SK-MEL-5 (cell line): Measurements from ENCODE around the gene RPL28. TPM values are rescaled to one million over a fixed set of nuclear protein-coding genes. Genes with fewer than 3 reads are reported as not detected.
"Not testable (repeated sequence)": the region's sequence is repeated elsewhere in the genome, so short reads cannot be mapped to it uniquely, and the experiment has no call there.

Experiments
- DNase-seq: peaks from one replicate; pipeline ENCODE4 v3.0.0-alpha.2; 2016; ENCODE audit warnings: low read depth, low spot score
- in situ Hi-C: cut with HindIII; loops from 2 replicates; pipeline ENCODE4 v1.10.0; 2016; ENCODE audit warnings: low sequenced_read_pairs, high pct_unique_total_duplicates, low pct_unique_long_range_greater_than_20kb
- total RNA-seq: library from RNA; depleted of rRNA; stranded (reverse); fragments of >200 nt; shearing (Covaris generic); gene quantifications from 2 replicates; pipeline ENCODE4 v1.2.3, GENCODE V29; 2014

RPL28 gene
- total RNA-seq, 1 experiment from 2014 or later = 394 TPM

DNA sequence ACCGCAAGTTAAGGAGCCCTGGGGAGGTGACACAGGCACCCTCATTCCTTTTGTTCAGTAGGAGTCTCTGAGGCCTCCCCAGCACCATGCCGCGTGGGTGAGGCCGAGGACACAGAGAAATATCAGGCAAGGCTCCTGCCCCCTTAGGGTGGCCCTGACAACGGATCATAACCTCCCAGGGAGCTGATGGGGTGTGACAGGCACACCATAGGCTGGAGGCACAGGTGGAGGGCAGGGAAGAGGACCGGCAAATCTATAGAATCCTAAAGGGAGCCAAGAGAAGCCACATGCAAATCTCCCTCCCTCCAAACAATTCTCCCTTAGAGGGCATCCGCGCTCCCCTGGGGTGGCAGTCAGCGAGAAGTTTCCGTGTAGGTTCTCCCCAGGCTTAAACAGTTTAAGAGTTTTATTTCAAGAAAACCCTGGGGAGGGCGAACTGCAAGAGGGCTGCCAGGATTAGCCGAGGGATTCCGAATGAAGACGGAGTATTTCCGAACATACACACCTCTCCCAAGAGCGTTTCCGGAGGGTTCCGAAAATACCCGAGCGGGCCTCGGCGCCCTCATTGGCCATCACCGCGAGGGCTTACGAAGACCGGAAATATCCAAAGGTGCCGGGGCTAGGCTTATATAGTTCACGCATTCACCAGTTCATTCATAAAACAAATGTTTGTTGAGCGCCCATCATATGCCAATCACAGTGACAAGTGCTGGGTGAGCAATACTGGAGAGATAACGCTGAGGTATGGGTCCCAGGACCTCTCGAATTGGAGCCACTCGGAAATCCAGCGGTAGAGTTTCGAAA lies 610 bp upstream of the RPL28 start:
- peak; percentile 95 for DNase-seq
- in situ Hi-C loops = no loop called here

DNA sequence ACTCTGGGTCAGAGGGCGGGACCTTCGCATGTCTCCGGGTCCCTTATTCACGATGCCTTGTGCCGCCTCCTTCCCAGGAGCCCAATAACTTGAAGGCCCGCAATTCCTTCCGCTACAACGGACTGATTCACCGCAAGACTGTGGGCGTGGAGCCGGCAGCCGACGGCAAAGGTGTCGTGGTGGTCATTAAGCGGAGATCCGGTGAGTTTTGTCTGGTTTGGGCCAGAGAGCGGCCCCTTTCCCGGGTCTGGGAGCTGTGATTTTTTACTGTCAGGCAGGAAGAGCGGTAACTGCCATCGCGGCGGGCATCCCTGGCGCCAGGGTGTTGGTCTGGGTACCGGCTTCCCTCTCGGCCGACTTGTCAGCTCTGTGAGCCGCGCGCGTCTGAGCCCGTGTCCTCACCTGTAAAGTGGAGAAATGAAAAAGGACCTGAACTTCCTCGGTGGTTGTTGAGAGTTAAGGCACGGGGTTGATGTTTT lies 800 bp downstream of the RPL28 start:
- in situ Hi-C loops = no loop called here
- DNase-seq = no peak

DNA sequence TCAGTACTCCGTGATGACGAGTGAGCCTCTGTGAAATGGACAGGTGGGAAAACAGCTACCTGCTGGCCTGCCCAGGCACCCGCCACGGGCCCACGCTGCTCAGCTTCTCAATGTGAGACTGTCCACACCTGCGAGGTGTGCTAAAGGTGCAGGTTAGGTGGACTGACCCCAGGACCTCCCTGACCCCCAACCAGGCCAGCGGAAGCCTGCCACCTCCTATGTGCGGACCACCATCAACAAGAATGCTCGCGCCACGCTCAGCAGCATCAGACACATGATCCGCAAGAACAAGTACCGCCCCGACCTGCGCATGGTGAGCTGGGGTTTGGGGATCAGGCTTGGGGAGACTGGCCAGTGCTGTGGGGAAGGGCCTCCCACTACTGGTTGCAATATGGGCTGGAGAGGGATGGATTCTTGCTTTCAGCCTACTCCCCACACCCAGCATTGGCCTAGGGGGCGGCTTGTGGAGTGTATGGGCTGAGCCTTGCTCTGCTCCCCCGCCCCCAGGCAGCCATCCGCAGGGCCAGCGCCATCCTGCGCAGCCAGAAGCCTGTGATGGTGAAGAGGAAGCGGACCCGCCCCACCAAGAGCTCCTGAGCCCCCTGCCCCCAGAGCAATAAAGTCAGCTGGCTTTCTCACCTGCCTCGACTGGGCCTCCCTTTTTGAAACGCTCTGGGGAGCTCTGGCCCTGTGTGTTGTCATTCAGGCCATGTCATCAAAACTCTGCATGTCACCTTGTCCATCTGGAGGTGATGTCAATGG lies 2.2 kb downstream of the RPL28 start:
- in situ Hi-C loops = no loop called here
- no peak for DNase-seq

DNA sequence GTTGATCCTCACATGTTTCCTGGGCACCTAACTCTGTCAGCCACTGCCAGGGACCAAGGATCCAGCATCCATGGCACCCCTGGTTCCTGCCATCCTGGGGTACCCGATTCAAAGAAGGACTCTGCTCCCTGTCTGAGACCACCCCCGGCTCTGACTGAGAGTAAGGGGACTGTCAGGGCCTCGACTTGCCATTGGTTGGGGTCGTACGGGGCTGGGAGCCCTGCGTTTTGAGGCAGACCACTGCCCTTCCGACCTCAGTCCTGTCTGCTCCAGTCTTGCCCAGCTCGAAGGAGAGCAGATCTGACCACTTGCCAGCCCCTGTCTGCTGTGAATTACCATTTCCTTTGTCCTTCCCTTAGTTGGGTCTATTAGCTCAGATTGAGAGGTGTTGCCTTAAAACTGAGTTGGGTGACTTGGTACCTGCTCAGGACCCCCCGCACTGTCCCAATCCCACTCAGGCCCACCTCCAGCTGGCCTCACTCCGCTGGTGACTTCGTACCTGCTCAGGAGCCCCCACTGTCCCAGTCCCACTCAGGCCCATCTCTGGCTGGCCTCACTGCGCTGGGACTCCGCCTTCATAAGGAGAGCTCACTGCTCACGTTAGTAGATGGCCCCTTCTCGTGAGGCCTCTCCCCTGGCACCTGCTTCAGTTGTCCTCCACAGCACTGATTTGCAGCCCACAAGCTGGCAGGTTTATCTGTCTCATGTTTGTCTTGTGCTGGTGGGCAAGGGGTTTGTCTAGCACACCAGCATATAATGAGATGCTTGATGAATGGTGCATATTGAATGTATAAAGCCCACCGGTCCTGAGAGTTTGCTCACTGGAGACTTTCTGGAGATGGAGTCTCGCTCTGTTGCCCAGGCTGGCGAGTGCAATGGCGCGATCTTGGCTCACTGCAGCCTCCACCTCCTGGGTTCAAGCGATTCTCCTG lies 3.9 kb downstream of the RPL28 start:
- in situ Hi-C loops = no loop called here
- DNase-seq = no peak

DNA sequence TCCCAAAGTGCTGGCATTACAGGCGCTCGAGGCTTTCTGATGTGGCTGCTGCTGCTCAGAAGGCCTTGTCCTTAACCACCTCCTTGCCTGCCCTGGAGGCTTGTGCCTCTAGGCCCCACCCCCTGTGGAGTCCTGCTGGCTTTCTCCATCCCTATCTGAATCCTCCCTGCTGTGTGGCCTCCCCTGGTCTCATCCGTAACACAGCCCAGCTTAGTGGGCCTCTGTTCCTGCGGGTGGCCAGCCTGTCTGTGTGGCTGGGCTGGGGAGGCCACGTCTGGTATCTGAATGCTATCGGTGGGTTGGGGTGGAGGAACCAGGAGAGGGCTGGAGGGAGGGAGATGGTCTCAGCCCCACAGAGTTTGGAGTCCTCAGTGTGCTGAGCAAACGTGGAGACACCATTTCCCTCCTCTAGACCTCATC lies 4.7 kb downstream of the RPL28 start:
- DNase-seq = no peak
- in situ Hi-C loops = no loop called here

DNA sequence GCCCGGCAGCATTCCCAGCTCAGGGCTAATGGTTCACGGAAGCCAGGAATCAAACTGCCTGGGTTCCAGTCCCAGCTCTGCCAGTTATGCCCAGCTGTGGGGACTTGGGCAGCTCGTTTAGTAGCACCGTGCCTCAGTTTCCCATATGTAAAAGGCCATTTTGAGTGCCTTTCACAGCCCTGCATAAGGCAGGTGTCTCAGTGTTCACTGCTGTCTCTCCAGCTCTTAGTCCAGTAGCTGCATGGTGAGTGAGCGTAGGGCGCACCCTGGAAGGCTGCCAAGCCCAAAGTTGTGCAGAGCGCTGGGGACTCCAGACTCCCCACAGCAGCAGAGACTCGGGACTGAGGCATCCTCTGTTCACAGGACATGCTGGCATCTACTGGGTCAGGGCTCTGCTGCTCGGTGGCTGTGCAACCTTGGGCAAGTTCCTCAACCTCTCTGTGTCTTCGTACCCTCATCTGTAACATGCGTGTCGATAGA lies 5.5 kb downstream of the RPL28 start:
- in situ Hi-C loops = no loop called here
- no peak for DNase-seq

DNA sequence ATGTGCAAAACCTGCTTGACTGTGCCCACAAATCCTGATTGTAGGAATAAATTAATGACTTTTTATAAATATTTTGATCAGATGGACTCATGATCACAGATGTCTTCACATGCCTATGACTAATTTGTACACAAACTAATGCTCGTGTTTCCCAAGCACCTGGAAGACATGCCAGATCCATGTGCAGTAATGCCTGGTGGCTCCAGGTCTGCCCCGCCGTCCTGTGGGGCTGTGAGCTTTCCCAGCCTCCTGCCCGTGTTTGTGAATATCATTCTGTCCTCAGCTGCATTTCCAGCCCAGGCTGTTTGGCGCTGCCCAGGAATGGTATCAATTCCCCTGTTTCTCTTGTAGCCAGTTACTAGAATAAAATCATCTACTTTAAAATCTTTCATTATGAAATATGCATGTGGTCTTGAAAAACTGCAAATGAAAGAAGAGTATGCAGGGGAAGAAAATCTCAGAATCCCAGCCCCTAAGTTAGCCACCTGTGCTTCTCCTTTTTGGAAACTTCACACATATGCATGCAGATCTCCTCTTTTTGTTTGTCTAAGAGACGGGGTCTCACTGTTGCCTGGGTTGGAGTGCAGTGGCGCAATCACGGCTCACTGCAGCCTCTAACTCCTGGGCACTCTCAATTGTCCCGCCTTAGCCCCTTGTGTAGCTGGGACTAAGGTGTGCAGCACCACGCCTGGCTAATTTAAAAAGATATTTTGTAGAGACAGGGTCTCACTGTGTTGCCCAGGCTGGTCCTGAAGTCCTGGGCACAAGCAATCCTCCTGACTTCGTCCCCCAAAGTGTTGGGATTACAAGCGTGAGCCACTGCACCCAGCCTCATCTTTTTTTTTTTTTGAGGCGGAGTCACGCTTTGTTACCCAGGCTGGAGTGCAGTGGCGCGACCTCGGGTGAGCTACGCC lies 6.2 kb downstream of the RPL28 start:
- in situ Hi-C loops = no loop called here
- DNase-seq = no peak

DNA sequence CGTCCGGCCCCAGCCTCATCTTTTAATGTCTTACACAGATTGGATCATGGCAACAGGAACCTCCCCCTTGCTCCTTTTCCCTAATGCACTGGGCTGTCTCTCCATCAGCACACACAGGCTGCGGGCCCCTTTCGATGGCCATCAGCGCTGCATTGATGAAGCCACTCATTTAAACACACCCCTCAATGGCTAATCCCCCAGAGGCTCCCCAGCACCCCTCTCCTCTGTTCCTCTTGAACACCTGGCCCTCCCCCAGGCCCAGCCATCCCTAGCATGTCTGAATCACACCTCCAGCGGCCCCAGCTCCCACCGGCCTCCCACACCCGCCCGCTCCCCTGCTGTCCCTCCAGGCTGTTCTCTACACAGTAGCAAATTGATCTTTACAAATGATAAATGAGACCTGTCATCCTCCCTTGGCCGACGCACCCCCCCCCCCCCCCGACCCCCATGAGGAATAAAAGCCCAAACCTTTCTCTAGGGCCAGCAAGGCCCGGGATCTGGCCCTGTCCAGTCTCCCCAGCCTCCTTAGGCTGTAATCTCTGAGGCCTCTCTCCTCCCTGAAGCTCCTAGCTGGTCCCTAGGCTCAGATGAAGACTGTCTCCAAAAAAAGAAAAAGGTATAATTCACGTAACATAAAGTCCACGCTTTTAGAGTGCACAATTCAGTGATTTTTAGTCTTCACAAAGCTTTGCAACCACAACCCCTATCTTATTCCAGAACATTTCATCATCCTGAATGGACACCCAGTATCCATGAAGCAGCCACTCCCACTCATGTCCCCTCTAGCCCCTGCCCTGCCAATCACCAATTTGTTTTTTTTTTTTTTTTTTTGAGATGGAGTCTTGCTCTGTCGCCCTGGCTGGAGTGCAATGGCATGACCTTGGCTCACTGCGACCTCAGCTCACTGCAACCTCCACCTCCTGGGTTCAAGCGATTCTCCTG lies 7.4 kb downstream of the RPL28 start:
- DNase-seq = no peak
- in situ Hi-C loops = no loop called here

DNA sequence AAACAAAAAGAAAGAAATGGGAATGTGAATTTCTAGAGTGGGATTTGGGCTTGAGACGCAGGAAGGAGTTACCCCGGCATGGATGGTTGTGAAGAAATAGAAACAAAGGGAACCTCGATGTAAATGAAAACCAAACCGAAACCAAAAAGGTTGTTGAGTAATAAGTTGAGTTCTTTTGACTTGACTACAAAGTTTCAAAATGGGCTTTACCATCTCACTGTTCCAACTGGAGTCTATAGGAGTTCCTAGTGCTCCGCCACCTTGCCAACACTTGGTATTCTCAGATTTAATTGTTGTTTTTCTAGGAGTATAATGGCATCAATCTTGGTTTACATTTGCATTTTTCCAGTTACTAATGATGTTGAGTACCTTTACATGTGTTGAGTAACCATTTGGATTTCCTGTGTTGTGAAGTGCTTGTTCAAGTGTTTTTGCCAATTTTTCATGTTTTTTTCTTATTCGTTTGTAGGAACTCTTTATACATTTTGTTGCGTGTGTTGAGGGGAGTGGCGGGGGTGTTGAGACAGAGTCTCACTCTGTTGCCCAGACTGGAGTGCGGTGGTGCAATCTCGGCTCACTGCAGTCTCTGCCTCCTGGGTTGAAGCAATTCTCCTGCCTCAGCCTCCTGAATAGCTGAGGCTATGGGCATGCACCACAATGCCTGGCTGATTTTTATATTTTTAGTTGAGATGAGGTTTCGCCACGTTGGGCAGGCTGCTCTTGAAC lies 12.6 kb downstream of the RPL28 start:
- in situ Hi-C loops = no loop called here
- DNase-seq = no peak

DNA sequence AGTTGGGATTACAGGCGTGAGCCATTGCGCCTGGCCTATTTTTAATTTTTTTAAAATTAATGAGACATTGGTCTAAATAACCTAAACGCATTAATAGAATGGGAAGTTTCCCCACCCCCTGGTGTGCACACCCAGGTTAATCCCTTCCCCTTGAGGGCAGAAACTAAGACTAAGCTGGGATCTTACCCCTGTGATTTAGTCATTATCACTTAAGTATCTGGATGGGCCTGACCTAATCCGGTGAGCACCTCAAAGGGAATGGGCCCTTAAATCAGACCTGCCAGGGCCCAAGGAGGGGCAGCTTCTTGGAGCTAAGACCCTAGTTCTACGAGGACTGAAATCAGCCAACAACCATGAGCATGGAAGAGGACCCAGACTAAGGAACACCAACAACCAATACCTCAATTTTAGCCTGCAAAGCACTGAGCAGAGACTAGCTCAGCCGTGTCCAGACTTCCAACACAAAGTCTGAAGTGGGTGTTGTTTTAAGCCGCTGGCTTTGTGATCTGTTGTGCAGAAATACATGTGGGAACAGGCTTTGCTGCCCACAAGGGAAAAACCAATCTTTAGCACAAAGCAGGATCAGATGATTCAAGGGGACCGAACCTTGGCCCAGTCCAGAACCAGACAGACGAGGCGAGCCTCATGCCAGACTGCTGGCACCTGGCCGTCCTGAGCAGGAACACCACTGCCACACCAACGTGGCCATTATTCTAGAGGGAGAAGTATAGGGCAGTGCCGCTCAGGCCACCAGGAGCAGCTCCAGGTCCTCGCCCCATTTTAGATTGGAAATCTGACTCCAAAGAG lies 14.8 kb downstream of the RPL28 start:
- in situ Hi-C loops = no loop called here

DNA sequence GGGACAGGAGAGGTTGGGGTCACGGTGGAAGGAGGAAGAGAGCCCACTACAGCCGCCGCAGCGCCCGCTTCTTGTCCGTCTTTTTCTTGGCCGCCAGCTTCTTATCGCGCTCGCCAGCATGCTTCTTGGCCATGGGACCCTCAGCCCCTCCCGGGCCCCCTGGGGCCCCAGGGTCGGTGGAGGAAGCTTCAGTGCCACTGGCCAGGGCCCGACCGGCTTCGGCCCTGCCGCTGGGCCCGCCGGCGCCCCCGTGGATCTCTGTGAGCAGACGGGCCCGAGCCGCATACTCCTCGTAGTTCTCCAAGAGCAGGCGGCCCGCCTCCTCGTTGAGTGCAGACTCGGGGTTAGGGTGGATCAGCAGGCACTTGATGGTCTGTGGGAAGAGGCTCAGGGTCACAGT lies 15.7 kb downstream of the RPL28 start:
- in situ Hi-C loops, DNase-seq: not testable (repeated sequence)

More for the DNA sequence above, 14.8 kb downstream of the RPL28 start:
- no peak for DNase-seq

DNA sequence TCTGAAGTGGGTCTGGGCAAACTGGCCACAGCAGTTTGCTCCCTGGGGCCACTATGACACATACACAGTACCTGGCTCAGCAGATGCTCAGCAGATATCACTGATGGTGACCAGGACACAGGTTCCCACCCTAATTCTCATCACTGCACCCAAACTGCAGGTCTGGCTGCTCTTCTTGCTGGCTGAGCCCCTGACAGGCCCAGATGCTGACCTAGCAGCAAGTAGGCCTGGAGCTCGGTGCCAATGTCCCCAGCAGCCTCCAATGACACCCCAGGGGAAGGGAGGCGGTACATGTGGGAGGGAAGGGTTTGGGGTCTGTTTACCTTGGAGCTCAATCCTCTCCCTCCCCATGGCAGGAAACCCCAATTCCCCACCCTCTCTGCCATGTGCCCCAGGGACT lies 16.8 kb downstream of the RPL28 start:
- in situ Hi-C loops = no loop called here
- no peak for DNase-seq

DNA sequence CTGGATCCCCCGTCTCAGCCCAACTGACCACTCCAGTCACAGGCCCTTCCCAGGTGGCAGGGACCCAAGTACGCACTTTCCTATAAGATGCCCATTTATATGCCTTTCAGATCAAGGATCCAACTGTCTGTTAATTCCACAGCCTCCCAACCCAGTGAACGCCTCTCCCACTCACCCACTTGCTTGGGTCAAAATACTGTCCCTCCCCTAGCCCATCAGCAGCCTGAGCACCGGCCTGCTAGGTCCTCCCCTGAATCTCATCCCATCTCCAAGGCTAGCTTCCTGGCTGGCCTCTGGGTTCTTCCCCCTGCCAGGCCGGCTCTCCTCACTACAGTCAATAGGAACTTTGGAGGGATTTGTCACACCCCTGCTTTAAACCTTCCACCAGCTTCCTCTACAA lies 19.9 kb downstream of the RPL28 start:
- in situ Hi-C loops = no loop called here

DNA sequence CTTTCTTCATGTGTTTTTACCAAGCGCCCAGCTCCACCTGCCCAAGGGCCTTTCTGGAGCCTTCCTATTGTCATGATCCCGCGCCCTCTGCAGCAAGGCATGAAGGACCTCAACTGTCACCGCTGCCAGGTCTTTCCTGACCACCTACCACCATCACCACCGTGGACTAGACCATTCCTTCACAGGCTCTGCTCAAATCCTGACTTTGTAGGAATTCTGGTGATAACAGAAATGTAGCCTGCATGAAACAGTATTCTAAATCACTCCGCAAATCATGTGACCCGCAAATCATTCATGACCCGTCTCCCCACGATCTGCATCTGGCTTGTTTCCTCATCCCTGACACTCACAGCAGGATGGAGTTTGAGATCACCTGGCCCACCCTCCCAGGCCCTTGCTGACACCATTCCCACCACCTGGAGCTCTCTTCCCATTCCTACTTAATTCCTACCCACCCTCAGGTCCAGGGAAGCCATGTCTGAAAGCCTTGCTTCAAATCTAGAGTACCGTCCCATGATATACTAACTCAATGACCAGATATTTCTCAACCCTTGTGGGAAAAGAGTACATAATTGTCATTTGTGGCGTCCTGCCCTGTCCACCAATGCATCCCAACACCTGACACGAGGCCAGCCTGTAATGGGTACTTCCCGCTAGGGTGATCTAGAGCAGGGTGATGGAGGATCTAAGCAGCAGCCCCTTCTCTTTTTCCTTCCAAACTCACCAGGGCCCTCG lies 20.5 kb downstream of the RPL28 start:
- no peak for DNase-seq
- in situ Hi-C loops = no loop called here

More for the DNA sequence above, 19.9 kb downstream of the RPL28 start:
- no peak for DNase-seq
